GM23248 (cell line): ENCODE results near the gene GALNT10. TPM values are rescaled to one million over a fixed set of nuclear protein-coding genes. Genes with fewer than 3 reads are reported as not detected.

Experiments used
- DNase-seq: peaks from one replicate; pipeline ENCODE4 v3.0.0-alpha.2; 2015
- H2AFZ ChIP-seq: fragments of 200-600 bp; sonication (generic); 2 replicates; pipeline ENCODE4 v1.6.1; 2016; ENCODE audit warnings: antibody characterized with exemption
- H3F3A ChIP-seq: fragments of 200-600 bp; sonication (generic); 2 replicates; pipeline ENCODE4 v1.6.1; 2016; ENCODE audit warnings: mild to moderate bottlenecking, antibody characterized with exemption, mixed run types; ENCODE audit not compliant: insufficient read depth
- H3K27ac ChIP-seq: fragments of 200-600 bp; sonication (generic); 2 replicates; pipeline ENCODE4 v1.5.1; 2016; ENCODE audit warnings: mild to moderate bottlenecking
- H3K27me3 ChIP-seq: fragments of 200-600 bp; sonication (generic); replicated peaks from 2 replicates; pipeline ENCODE4 v1.6.1; 2016; ENCODE audit warnings: mild to moderate bottlenecking; ENCODE audit not compliant: insufficient read depth
- H3K36me3 ChIP-seq: fragments of 200-600 bp; sonication (generic); 2 replicates; pipeline ENCODE4 v1.6.1; 2016; ENCODE audit warnings: low read depth, mild to moderate bottlenecking
- H3K4me1 ChIP-seq: fragments of 200-600 bp; sonication (generic); 2 replicates; pipeline ENCODE4 v1.6.1; 2016; ENCODE audit warnings: mild to moderate bottlenecking; ENCODE audit not compliant: insufficient read depth
- H3K4me2 ChIP-seq: fragments of 200-600 bp; sonication (generic); one replicate; pipeline ENCODE4 v1.6.1; 2016; ENCODE audit warnings: mild to moderate bottlenecking; ENCODE audit not compliant: unreplicated experiment
- H3K4me3 ChIP-seq: fragments of 200-600 bp; sonication (generic); 2 replicates; pipeline ENCODE4 v1.5.1; 2016; ENCODE audit warnings: mild to moderate bottlenecking
- H3K79me2 ChIP-seq: fragments of 200-600 bp; sonication (generic); 2 replicates; pipeline ENCODE4 v1.6.1; 2016; ENCODE audit warnings: mild to moderate bottlenecking; ENCODE audit not compliant: insufficient read depth
- H3K9ac ChIP-seq: fragments of 200-600 bp; sonication (generic); 2 replicates; pipeline ENCODE4 v1.6.1; 2016; ENCODE audit warnings: mild to moderate bottlenecking
- H3K9me2 ChIP-seq: fragments of 200-600 bp; sonication (generic); 2 replicates; pipeline ENCODE4 v1.6.1; 2016; ENCODE audit warnings: mixed run types, mild to moderate bottlenecking, moderate library complexity; ENCODE audit not compliant: insufficient read depth
- H3K9me3 ChIP-seq: fragments of 200-600 bp; sonication (generic); one replicate; pipeline ENCODE4 v1.6.1; 2017; ENCODE audit warnings: low read depth
- H4K20me1 ChIP-seq: fragments of 200-600 bp; sonication (generic); 2 replicates; pipeline ENCODE4 v1.6.0; 2016; ENCODE audit not compliant: insufficient read depth
- EZH2 ChIP-seq: fragments of 200-600 bp; sonication (generic); IDR thresholded peaks from 2 replicates; pipeline ENCODE4 v1.6.1; 2018; ENCODE audit warnings: antibody characterized with exemption, mild to moderate bottlenecking; ENCODE audit not compliant: insufficient read depth, poor library complexity, severe bottlenecking
- EZH2phosphoT487 ChIP-seq: fragments of 200-600 bp; sonication (generic); IDR thresholded peaks from 2 replicates; pipeline ENCODE4 v1.6.1; 2018; ENCODE audit warnings: antibody characterized with exemption, moderate library complexity, mild to moderate bottlenecking, low read depth; ENCODE audit not compliant: insufficient read depth
- WGBS, 2 experiments: methylation state at CpG; one replicate each; pipeline ENCODE4 v1.1.6; 2015 to 2017; ENCODE audit warnings: low lambda C conversion rate in 2 of 2, low coverage in 1 of 2; ENCODE audit errors: missing lambda C conversion rate in 2 of 2; 5-methylcytosine and 5-hydroxymethylcytosine counted together
- in situ Hi-C: fragments of 300-500 bp; cut with MboI; formaldehyde crosslinking; loops from 2 replicates; pipeline ENCODE4 v1.15.0; 2020
- polyA plus RNA-seq: library from polyadenylated mRNA; unstranded; fragments of >200 nt; fragmentation: Nextera tagmentation; extraction: Ambion mirVana; gene quantifications from 2 replicates; pipeline ENCODE4 v1.2.1, GENCODE V29; 2016
- total RNA-seq: library from RNA; depleted of rRNA; stranded (reverse); fragments of >200 nt; shearing (Covaris generic); gene quantifications from 2 replicates; pipeline ENCODE4 v1.2.3, GENCODE V29; 2014

Gene GALNT10
- total and polyA plus RNA-seq, 2 experiments from 2014 or later, result 23.3 to 67.9 TPM

- Histone ChIP-seq H3K9me3 (no peaks in the 10 kb centered on the region), H2AFZ (no peak overlapping the region), H3K27ac (no peak overlapping the region), H3K4me2 (no peak overlapping the region), H3K36me3 (peaks cover 12% of the 10 kb centered on the region; the same call in 1 of the 2 replicates), H4K20me1 (no peaks in the 10 kb centered on the region), H3K9me2 (no peaks in the 10 kb centered on the region), H3K27me3 (no peaks in the 10 kb centered on the region), H3K79me2 (no peaks in the 10 kb centered on the region), H3K9ac (no peak overlapping the region), H3K4me1 (no peaks in the 10 kb centered on the region), H3K4me3 (no peak overlapping the region), H3F3A (no peaks in the 10 kb centered on the region)
- TF ChIP-seq EZH2phosphoT487 (no peak), EZH2 (no peak)
- WGBS, 2 experiments, result 81 to 84% methylated on average over 6 of the region's 6 CpGs
- no peak for DNase-seq
- in situ Hi-C loops, result loop anchor here (25.0 kb wide), 1 partner anchor 222 kb away; the partner anchor contains the start of gene GALNT10
These were observed 218.3 kb downstream of the GALNT10 start for GRCh38 chr5:154408811-154409210.

GRCh38 chr5:154409230-154409840 lies 218.8 kb downstream of the GALNT10 start:
- no peaks in the 10 kb centered on the region for H3K9me3 ChIP-seq
- H3F3A ChIP-seq, result no peaks in the 10 kb centered on the region
- H3K27ac ChIP-seq, result no peak overlapping the region
- TF ChIP-seq EZH2phosphoT487, result no peak
- no peak for TF ChIP-seq EZH2
- no peak for DNase-seq
- H3K9ac ChIP-seq, result no peak overlapping the region
- H3K36me3 ChIP-seq, result peaks cover 17% of the 10 kb centered on the region; the same call in 1 of the 2 replicates
- no peak overlapping the region for H2AFZ ChIP-seq
- no peaks in the 10 kb centered on the region for H4K20me1 ChIP-seq
- H3K79me2 ChIP-seq, result no peaks in the 10 kb centered on the region
- no peak overlapping the region for H3K4me3 ChIP-seq
- H3K27me3 ChIP-seq, result no peaks in the 10 kb centered on the region
- 94 to 96% methylated on average over 15 of the region's 15 CpGs for WGBS, 2 experiments
- no peaks in the 10 kb centered on the region for H3K9me2 ChIP-seq
- no peak overlapping the region for H3K4me2 ChIP-seq
- no peaks in the 10 kb centered on the region for H3K4me1 ChIP-seq
- in situ Hi-C loops, result loop anchor here (25.0 kb wide), 1 partner anchor 222 kb away; the partner anchor contains the start of gene GALNT10

- Histone ChIP-seq H3K9ac (no peak overlapping the region), H3K36me3 (peaks cover 22% of the 10 kb centered on the region; the same call in 1 of the 2 replicates), H3K4me3 (no peak overlapping the region), H3K9me2 (no peaks in the 10 kb centered on the region), H3K4me2 (no peak overlapping the region), H3K4me1 (no peaks in the 10 kb centered on the region), H3K27me3 (no peaks in the 10 kb centered on the region), H2AFZ (no peak overlapping the region), H3K79me2 (no peaks in the 10 kb centered on the region), H3K27ac (no peak overlapping the region), H3F3A (no peaks in the 10 kb centered on the region), H4K20me1 (no peaks in the 10 kb centered on the region), H3K9me3 (no peaks in the 10 kb centered on the region)
- in situ Hi-C loops, result loop anchor here (10.0 to 25.0 kb wide), 2 partner anchors 223 to 345 kb away; partner anchors contain the start of gene GALNT10
- DNase-seq, result no peak
- TF ChIP-seq EZH2 (no peak), EZH2phosphoT487 (no peak)
These were observed 219.5 kb downstream of the GALNT10 start for GRCh38 chr5:154410008-154410407.

GRCh38 chr5:154410786-154411185 lies 220.3 kb downstream of the GALNT10 start:
- in situ Hi-C loops, result loop anchor here (10.0 to 25.0 kb wide), 2 partner anchors 223 to 346 kb away; partner anchors contain the start of gene GALNT10
- H3K36me3 ChIP-seq, result peaks cover 22% of the 10 kb centered on the region; the same call in 1 of the 2 replicates

More at GRCh38 chr5:154410786-154411185, 220.3 kb downstream of the GALNT10 start:
- no peaks in the 10 kb centered on the region for H3F3A ChIP-seq
- no peaks in the 10 kb centered on the region for H3K27me3 ChIP-seq
- no peak for DNase-seq
- H3K9me2 ChIP-seq, result no peaks in the 10 kb centered on the region
- WGBS, 2 experiments, result 98% methylated on average over 6 of the region's 6 CpGs
- H3K4me3 ChIP-seq, result no peak overlapping the region
- H3K79me2 ChIP-seq, result no peaks in the 10 kb centered on the region
- no peak overlapping the region for H2AFZ ChIP-seq
- TF ChIP-seq EZH2 (no peak), EZH2phosphoT487 (no peak)
- no peak overlapping the region for H3K9ac ChIP-seq
- no peaks in the 10 kb centered on the region for H3K4me1 ChIP-seq
- H3K9me3 ChIP-seq, result no peaks in the 10 kb centered on the region
- H3K4me2 ChIP-seq, result no peak overlapping the region
- no peak overlapping the region for H3K27ac ChIP-seq
- H4K20me1 ChIP-seq, result no peaks in the 10 kb centered on the region
